ENCODE data around the gene CCNG1.
"Not testable (repeated sequence)": the region's sequence is repeated elsewhere in the genome, so short reads cannot be mapped to it uniquely, and the experiment has no call there.

The CCNG1 gene

DNA sequence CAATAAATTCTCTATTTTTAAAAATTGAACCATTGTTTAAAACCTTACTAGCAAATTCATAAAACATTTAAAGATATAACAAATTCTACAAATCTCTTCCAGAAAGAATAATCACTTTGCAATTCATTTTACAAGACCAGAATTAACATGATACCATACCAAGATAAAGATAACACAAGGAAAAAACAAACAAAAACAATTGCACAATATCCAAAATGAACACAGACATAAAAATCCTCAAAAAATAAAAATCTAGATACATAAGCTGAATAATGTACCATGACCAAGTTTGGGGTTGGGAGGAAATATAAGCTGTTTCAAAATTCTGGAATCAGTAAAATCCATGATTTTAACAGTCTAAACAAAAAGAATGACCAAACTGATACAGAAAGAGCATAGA, 11.1 kb downstream of the CCNG1 start:
- Histone ChIP-seq H3K27me3 (ENCODE audit: insufficient read depth, low read length, poor library complexity) (no peaks in the 10 kb centered on the region), H3K36me3 (ENCODE audit: insufficient read depth, low read length) (peaks cover 75% of the 10 kb centered on the region), H3K9ac (ENCODE audit: low read depth, low read length) (no peak overlapping the region), H3K9me3 (ENCODE audit: insufficient read depth, low read length, severe bottlenecking) (no peaks in the 10 kb centered on the region), H3K4me2 (ENCODE audit: insufficient read depth, low read length) (no peak overlapping the region), H4K20me1 (ENCODE audit: insufficient read depth, low read length) (no peaks in the 10 kb centered on the region), H3K4me3 (ENCODE audit: low read depth in 1 of 2, low read length in 2 of 2) (no peak overlapping the region), H3K79me2 (ENCODE audit: insufficient read depth, low read length) (peaks cover 9% of the 10 kb centered on the region; the same call in 1 of the 2 replicates), H2AFZ (ENCODE audit: low read depth, low read length) (no peak overlapping the region), H3K4me1 (ENCODE audit: insufficient read depth, low read length) (no peaks in the 10 kb centered on the region), H3K27ac (ENCODE audit: low read length) (no peak overlapping the region)
- no peak for DNase-seq
- ATAC-seq (ENCODE audit: insufficient read depth, low read depth): no peak
- TF ChIP-seq, protein P1, sequence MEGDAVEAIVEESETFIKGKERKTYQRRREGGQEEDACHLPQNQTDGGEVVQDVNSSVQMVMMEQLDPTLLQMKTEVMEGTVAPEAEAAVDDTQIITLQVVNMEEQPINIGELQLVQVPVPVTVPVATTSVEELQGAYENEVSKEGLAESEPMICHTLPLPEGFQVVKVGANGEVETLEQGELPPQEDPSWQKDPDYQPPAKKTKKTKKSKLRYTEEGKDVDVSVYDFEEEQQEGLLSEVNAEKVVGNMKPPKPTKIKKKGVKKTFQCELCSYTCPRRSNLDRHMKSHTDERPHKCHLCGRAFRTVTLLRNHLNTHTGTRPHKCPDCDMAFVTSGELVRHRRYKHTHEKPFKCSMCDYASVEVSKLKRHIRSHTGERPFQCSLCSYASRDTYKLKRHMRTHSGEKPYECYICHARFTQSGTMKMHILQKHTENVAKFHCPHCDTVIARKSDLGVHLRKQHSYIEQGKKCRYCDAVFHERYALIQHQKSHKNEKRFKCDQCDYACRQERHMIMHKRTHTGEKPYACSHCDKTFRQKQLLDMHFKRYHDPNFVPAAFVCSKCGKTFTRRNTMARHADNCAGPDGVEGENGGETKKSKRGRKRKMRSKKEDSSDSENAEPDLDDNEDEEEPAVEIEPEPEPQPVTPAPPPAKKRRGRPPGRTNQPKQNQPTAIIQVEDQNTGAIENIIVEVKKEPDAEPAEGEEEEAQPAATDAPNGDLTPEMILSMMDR (IDR thresholded peaks at IDR 0.05; ENCODE audit: borderline replicate concordance, extremely low read depth, low read length, poor library complexity, severe bottlenecking): no peak
- TF ChIP-seq EZH2 (IDR thresholded peaks at IDR 0.05; ENCODE audit: borderline replicate concordance, low read depth, low read length, severe bottlenecking): no peak

- DNase-seq: no peak
- Histone ChIP-seq H3K27ac (ENCODE audit: low read length) (no peak overlapping the region), H3K9ac (ENCODE audit: low read depth, low read length) (no peak overlapping the region), H3K4me1 (ENCODE audit: insufficient read depth, low read length) (peaks cover 7% of the 10 kb centered on the region; the same call in 1 of the 2 replicates), H4K20me1 (ENCODE audit: insufficient read depth, low read length) (no peaks in the 10 kb centered on the region), H3K9me3 (ENCODE audit: insufficient read depth, low read length, severe bottlenecking) (no peaks in the 10 kb centered on the region), H2AFZ (ENCODE audit: low read depth, low read length) (no peak overlapping the region), H3K4me3 (ENCODE audit: low read depth in 1 of 2, low read length in 2 of 2) (no peak overlapping the region), H3K27me3 (ENCODE audit: insufficient read depth, low read length, poor library complexity) (no peaks in the 10 kb centered on the region), H3K36me3 (ENCODE audit: insufficient read depth, low read length) (peaks cover 72% of the 10 kb centered on the region), H3K4me2 (ENCODE audit: insufficient read depth, low read length) (no peak overlapping the region), H3K79me2 (ENCODE audit: insufficient read depth, low read length) (peaks cover 13% of the 10 kb centered on the region)
- ATAC-seq (ENCODE audit: insufficient read depth, low read depth): no peak
- TF ChIP-seq EZH2 (IDR thresholded peaks at IDR 0.05; ENCODE audit: borderline replicate concordance, low read depth, low read length, severe bottlenecking): no peak
- TF ChIP-seq, protein P1 (IDR thresholded peaks at IDR 0.05; ENCODE audit: borderline replicate concordance, extremely low read depth, low read length, poor library complexity, severe bottlenecking): no peak
These were observed 14.1 kb downstream of the CCNG1 start for GRCh38 chr5:163451489-163451888.

DNA sequence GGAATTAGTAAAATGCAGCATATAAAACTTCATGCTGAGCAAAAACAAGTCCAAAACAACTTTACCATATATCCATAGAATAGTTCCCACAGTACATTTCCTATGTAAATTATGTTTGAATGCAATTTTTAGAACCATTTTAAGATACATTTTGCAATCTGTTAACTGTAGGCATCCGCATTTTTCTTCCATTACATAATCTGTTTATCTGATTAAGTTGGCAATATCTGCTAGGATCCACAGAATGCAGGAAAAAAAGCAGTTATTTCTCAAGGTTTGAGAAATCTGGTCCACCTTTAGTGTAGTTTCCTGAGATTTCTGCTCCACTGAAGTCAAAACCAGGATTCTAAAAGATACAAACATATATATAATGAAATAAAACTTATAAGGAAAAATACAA, 16.3 kb downstream of the CCNG1 start:
- Histone ChIP-seq H3K4me3 (ENCODE audit: low read depth in 1 of 2, low read length in 2 of 2) (no peak overlapping the region), H4K20me1 (ENCODE audit: insufficient read depth, low read length) (no peaks in the 10 kb centered on the region), H3K79me2 (ENCODE audit: insufficient read depth, low read length) (peaks cover 31% of the 10 kb centered on the region), H3K27me3 (ENCODE audit: insufficient read depth, low read length, poor library complexity) (no peaks in the 10 kb centered on the region), H3K27ac (ENCODE audit: low read length) (no peak overlapping the region), H3K9me3 (ENCODE audit: insufficient read depth, low read length, severe bottlenecking) (no peaks in the 10 kb centered on the region), H3K36me3 (ENCODE audit: insufficient read depth, low read length) (peaks cover 55% of the 10 kb centered on the region), H2AFZ (ENCODE audit: low read depth, low read length) (no peak overlapping the region), H3K4me2 (ENCODE audit: insufficient read depth, low read length) (no peak overlapping the region), H3K4me1 (ENCODE audit: insufficient read depth, low read length) (peaks cover 27% of the 10 kb centered on the region), H3K9ac (ENCODE audit: low read depth, low read length) (no peak overlapping the region)
- TF ChIP-seq, protein P1 (IDR thresholded peaks at IDR 0.05; ENCODE audit: borderline replicate concordance, extremely low read depth, low read length, poor library complexity, severe bottlenecking): no peak
- TF ChIP-seq EZH2 (IDR thresholded peaks at IDR 0.05; ENCODE audit: borderline replicate concordance, low read depth, low read length, severe bottlenecking): no peak
- ATAC-seq (ENCODE audit: insufficient read depth, low read depth) (no peak), DNase-seq (no peak)

DNA sequence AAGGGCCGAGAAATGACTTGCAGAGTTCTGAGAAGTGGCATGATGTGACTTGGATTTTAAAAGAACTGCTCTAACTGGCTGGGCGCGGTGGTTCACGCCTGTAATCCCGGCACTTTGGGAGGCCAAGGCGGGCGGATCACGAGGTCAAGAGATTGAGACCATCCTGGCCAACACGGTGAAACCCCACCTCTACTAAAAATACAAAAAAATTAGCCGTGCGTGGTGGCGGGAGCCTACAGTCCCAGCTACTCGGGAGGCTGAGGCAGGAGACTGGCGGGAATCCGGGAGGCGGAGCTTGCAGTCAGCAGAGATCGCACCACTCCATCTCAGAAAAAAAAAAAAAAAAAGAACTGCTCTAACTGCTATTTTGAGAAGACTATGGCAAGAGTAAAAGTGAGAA, 18.0 kb downstream of the CCNG1 start:
- H3K27me3 ChIP-seq (ENCODE audit: insufficient read depth, low read length, poor library complexity); H2AFZ ChIP-seq (ENCODE audit: low read depth, low read length); DNase-seq; H3K27ac ChIP-seq (ENCODE audit: low read length); H3K4me3 ChIP-seq (ENCODE audit: low read depth in 1 of 2, low read length in 2 of 2); H3K4me2 ChIP-seq (ENCODE audit: insufficient read depth, low read length); H4K20me1 ChIP-seq (ENCODE audit: insufficient read depth, low read length); H3K9ac ChIP-seq (ENCODE audit: low read depth, low read length); H3K9me3 ChIP-seq (ENCODE audit: insufficient read depth, low read length, severe bottlenecking); ATAC-seq (ENCODE audit: insufficient read depth, low read depth): not testable (repeated sequence)
- Histone ChIP-seq H3K79me2 (ENCODE audit: insufficient read depth, low read length) (peaks cover 43% of the 10 kb centered on the region), H3K36me3 (ENCODE audit: insufficient read depth, low read length) (peaks cover 50% of the 10 kb centered on the region), H3K4me1 (ENCODE audit: insufficient read depth, low read length) (peaks cover 30% of the 10 kb centered on the region)
